Hepatocyte (in vitro differentiated cells): ENCODE results near the gene TTC28. TPM values are rescaled to one million over a fixed set of nuclear protein-coding genes. Genes with fewer than 3 reads are reported as not detected.

ENCODE experiments used
- DNase-seq: peaks from one replicate; pipeline ENCODE4 v3.0.0-alpha.2; 2016; ENCODE audit warnings: low spot score
- H2AFZ ChIP-seq: fragments of 200-600 bp; sonication (generic); 2 replicates; pipeline ENCODE4 v1.6.0; 2016; ENCODE audit warnings: antibody characterized with exemption, mild to moderate bottlenecking
- H3K27ac ChIP-seq: fragments of 200-600 bp; sonication (generic); 2 replicates; pipeline ENCODE4 v1.5.1; 2016; ENCODE audit warnings: mild to moderate bottlenecking
- H3K27me3 ChIP-seq: fragments of 200-600 bp; sonication (generic); 2 replicates; pipeline ENCODE4 v1.6.1; 2016
- H3K36me3 ChIP-seq: fragments of 200-600 bp; sonication (generic); replicated peaks from 2 replicates; pipeline ENCODE4 v1.5.1; 2016; ENCODE audit warnings: low read depth; ENCODE audit not compliant: insufficient read depth
- H3K4me1 ChIP-seq: fragments of 200-600 bp; sonication (generic); 2 replicates; pipeline ENCODE4 v1.5.1; 2016; ENCODE audit warnings: mild to moderate bottlenecking, moderate library complexity; ENCODE audit not compliant: insufficient read depth
- H3K4me2 ChIP-seq: fragments of 200-600 bp; sonication (generic); 2 replicates; pipeline ENCODE4 v1.6.0; 2016
- H3K4me3 ChIP-seq: fragments of 200-600 bp; sonication (generic); 2 replicates; pipeline ENCODE4 v1.5.1; 2016; ENCODE audit warnings: mild to moderate bottlenecking
- H3K79me2 ChIP-seq: fragments of 200-600 bp; sonication (generic); 2 replicates; pipeline ENCODE4 v1.6.0; 2017; ENCODE audit warnings: mild to moderate bottlenecking
- H3K9me2 ChIP-seq: fragments of 200-600 bp; sonication (generic); replicated peaks from 2 replicates; pipeline ENCODE4 v1.6.0; 2017; ENCODE audit warnings: mild to moderate bottlenecking; ENCODE audit not compliant: insufficient read depth
- H3K9me3 ChIP-seq: fragments of 200-600 bp; sonication (generic); 2 replicates; pipeline ENCODE4 v1.5.1; 2016; ENCODE audit warnings: low read depth, mild to moderate bottlenecking
- H4K20me1 ChIP-seq: fragments of 200-600 bp; sonication (generic); 2 replicates; pipeline ENCODE4 v1.6.0; 2016; ENCODE audit warnings: mild to moderate bottlenecking; ENCODE audit not compliant: insufficient read depth, poor library complexity, severe bottlenecking
- CTCF ChIP-seq: fragments of 200-600 bp; sonication (generic); IDR thresholded peaks from 2 replicates; pipeline ENCODE4 v1.5.1; 2016; ENCODE audit warnings: antibody characterized with exemption, mild to moderate bottlenecking; ENCODE audit not compliant: poor library complexity
- EZH2 ChIP-seq: fragments of 200-600 bp; sonication (generic); IDR thresholded peaks from 2 replicates; pipeline ENCODE4 v1.6.1; 2016; ENCODE audit warnings: antibody characterized with exemption, mild to moderate bottlenecking, borderline replicate concordance
- EZH2phosphoT487 ChIP-seq: fragments of 200-600 bp; sonication (generic); IDR thresholded peaks from one replicate; pipeline ENCODE4 v1.6.1; 2018; ENCODE audit warnings: antibody characterized with exemption, mild to moderate bottlenecking, low read depth, moderate library complexity; ENCODE audit not compliant: unreplicated experiment, severe bottlenecking
- WGBS: methylation state at CpG from one replicate; pipeline ENCODE4 v1.1.6; 2016; ENCODE audit warnings: low lambda C conversion rate; ENCODE audit errors: missing lambda C conversion rate; 5-methylcytosine and 5-hydroxymethylcytosine counted together
- polyA plus RNA-seq: library from polyadenylated mRNA; unstranded; fragments of >200 nt; fragmentation: Nextera tagmentation; extraction: Ambion mirVana; gene quantifications from 2 replicates; pipeline ENCODE4 v1.2.1, GENCODE V29; 2016
- total RNA-seq: library from RNA; depleted of rRNA; stranded (reverse); fragments of >200 nt; gene quantifications from 2 replicates; pipeline ENCODE4 v1.2.3, GENCODE V29; 2014

TTC28 gene
- total and polyA plus RNA-seq, 2 experiments from 2014 or later = 14.7 to 30.4 TPM

- Histone ChIP-seq H3K27me3 (no peaks in the 10 kb centered on the region), H2AFZ (no peak overlapping the region), H3K9me3 (no peaks in the 10 kb centered on the region), H3K36me3 (no peaks in the 10 kb centered on the region), H3K4me2 (no peak overlapping the region), H3K4me1 (no peaks in the 10 kb centered on the region), H4K20me1 (no peaks in the 10 kb centered on the region), H3K27ac (no peak overlapping the region), H3K4me3 (no peak overlapping the region), H3K9me2 (no peaks in the 10 kb centered on the region), H3K79me2 (no peaks in the 10 kb centered on the region)
- no peak for TF ChIP-seq EZH2phosphoT487
- TF ChIP-seq EZH2 = no peak
- TF ChIP-seq CTCF = no peak
- 95% methylated on average over 7 of the region's 7 CpGs for WGBS
- DNase-seq = no peak
Observed at GRCh38 chr22:27991586-27992293, 687.9 kb downstream of the TTC28 start.

GRCh38 chr22:27990879-27991278, 688.8 kb downstream of the TTC28 start:
- H3K79me2 ChIP-seq = no peaks in the 10 kb centered on the region
- H3K4me1 ChIP-seq = no peaks in the 10 kb centered on the region
- no peaks in the 10 kb centered on the region for H3K36me3 ChIP-seq
- no peak overlapping the region for H3K4me3 ChIP-seq
- no peaks in the 10 kb centered on the region for H3K9me3 ChIP-seq
- H2AFZ ChIP-seq = no peak overlapping the region
- H3K27ac ChIP-seq = no peak overlapping the region
- H4K20me1 ChIP-seq = no peaks in the 10 kb centered on the region
- TF ChIP-seq CTCF = peak; percentile 42
- no peak for TF ChIP-seq EZH2
- H3K4me2 ChIP-seq = no peak overlapping the region
- no peaks in the 10 kb centered on the region for H3K27me3 ChIP-seq
- WGBS = 44% methylated on average over 12 of the region's 12 CpGs
- H3K9me2 ChIP-seq = no peaks in the 10 kb centered on the region
- DNase-seq = peak; percentile 51

- no peak for TF ChIP-seq CTCF
- no peak for TF ChIP-seq EZH2phosphoT487
- TF ChIP-seq EZH2 = no peak
- no peak for DNase-seq
- Histone ChIP-seq H3K4me2 (no peak overlapping the region), H3K36me3 (no peaks in the 10 kb centered on the region), H3K79me2 (no peaks in the 10 kb centered on the region), H3K4me3 (no peak overlapping the region), H2AFZ (no peak overlapping the region), H3K9me2 (no peaks in the 10 kb centered on the region), H3K4me1 (no peaks in the 10 kb centered on the region), H3K27me3 (no peaks in the 10 kb centered on the region), H3K27ac (no peak overlapping the region), H3K9me3 (no peaks in the 10 kb centered on the region), H4K20me1 (no peaks in the 10 kb centered on the region)
- WGBS = 91% methylated on average over 12 of the region's 15 CpGs
Observed at GRCh38 chr22:27990451-27990840, 689.2 kb downstream of the TTC28 start.
